Urinary bladder (tissue), 4 donors: ENCODE data around the gene EN2. TPM values are rescaled to one million over a fixed set of nuclear protein-coding genes. Genes with fewer than 3 reads are reported as not detected.
"Not testable (repeated sequence)": the region's sequence is repeated elsewhere in the genome, so short reads cannot be mapped to it uniquely, and the experiment has no call there.

Experiments
- DNase-seq: peaks from one replicate; pipeline ENCODE4 v3.0.0-alpha.2; 2015; ENCODE audit errors: extremely low spot score
- H3K27ac ChIP-seq: one replicate; pipeline ENCODE4 v1.5.1; 2013; ENCODE audit warnings: low read depth, mild to moderate bottlenecking, moderate library complexity
- H3K36me3 ChIP-seq: one replicate; pipeline ENCODE4 v1.6.1; 2013; ENCODE audit warnings: mild to moderate bottlenecking, moderate library complexity; ENCODE audit not compliant: insufficient read depth
- H3K4me1 ChIP-seq: one replicate; pipeline ENCODE4 v1.6.1; 2013; ENCODE audit warnings: mild to moderate bottlenecking, moderate library complexity; ENCODE audit not compliant: insufficient read depth
- H3K4me3 ChIP-seq: one replicate; pipeline ENCODE4 v1.5.1; 2013; ENCODE audit warnings: low read depth, low read length
- WGBS: extraction: QIAGEN DNeasy Blood & Tissue Kit; methylation state at CpG from one replicate; pipeline ENCODE4 v1.1.7; 2013; 5-methylcytosine and 5-hydroxymethylcytosine counted together
- polyA plus RNA-seq: library from polyadenylated mRNA; stranded (reverse); fragments of 200-250 nt; gene quantifications from one replicate; pipeline ENCODE4 v1.2.3, GENCODE V29; 2013
- total RNA-seq: library from RNA; depleted of rRNA; stranded (reverse); fragments of >200 nt; gene quantifications from one replicate; pipeline ENCODE4 v1.2.3, GENCODE V29; 2014
- donor health status: healthy with polysubstance abuse.
- donor health status: healthy.

Gene EN2
- total and polyA plus RNA-seq, 2 donors: 0.06 TPM; not detected in 1

DNA sequence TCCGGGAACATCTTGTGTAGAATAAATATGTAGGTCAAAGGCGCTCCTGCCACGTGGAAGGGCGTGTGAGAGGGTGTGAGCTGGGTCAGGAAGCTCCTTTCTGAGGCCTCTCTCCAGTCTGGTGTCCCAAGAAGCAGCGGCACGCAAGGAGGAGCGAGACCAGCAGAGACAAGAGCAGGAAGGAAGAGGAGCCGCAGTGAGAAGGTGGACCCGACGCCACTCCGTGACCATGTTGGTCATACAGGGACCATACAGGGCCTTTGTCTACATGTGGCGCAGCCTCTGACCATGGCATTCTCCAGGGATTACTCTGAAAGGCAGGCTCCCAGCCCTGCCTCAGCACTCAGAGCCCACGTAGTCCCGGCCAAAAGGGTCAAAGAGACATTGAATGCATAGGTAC lies 26.2 kb upstream of the EN2 start:
- Histone ChIP-seq H3K36me3 (no peaks in the 10 kb centered on the region), H3K4me1 (no peaks in the 10 kb centered on the region), H3K27ac (no peak overlapping the region), H3K4me3 (no peak overlapping the region)
- DNase-seq: no peak
- WGBS: 82% methylated on average over 14 of the region's 14 CpGs

DNA sequence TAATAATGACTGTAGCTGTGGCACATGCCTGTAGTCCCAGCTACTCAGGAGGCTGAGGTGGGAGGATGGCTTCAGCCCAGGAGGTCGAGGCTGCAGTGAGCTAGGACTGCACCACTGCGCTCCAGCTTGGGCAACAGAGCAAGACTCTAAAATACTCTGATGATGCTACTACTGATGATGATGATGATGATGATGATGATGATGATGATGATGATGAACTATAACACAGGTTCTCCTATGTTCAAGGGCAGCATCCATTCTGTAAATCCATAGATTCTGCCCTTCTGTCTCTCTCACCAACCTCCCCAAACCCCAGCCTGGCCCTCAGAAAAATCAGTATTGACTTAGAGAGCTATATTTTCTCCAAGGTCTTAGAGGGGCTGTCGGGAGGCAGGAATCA lies 22.8 kb upstream of the EN2 start:
- 75% methylated on average over 3 of the region's 3 CpGs for WGBS

DNA sequence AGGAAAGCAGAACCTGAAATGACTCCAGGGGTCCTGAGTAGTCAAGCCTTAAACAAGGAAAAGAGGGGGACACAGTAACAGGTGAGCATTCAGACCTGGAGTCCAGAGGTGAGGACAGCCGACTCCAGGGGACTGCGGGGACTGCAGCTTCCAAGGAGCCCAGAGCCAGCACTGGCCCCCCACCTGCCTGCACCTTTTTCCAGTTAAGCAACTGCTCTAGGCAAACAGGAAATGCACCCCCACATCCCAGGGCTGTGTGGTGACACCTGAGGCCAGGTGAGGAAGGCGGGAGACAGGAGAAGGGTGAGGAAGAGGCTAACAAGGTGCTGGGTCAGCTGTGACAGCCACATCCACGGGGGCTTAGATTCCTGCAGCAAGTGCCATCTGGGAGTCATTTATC lies 20.1 kb upstream of the EN2 start:
- Histone ChIP-seq H3K27ac (no peak overlapping the region), H3K36me3 (no peaks in the 10 kb centered on the region), H3K4me3 (no peak overlapping the region), H3K4me1 (no peaks in the 10 kb centered on the region)
- WGBS: 80% methylated on average over 4 of the region's 4 CpGs
- no peak for DNase-seq

More for the DNA sequence above, 22.8 kb upstream of the EN2 start:
- no peaks in the 10 kb centered on the region for H3K4me1 ChIP-seq
- no peak overlapping the region for H3K4me3 ChIP-seq
- H3K27ac ChIP-seq: no peak overlapping the region
- H3K36me3 ChIP-seq: no peaks in the 10 kb centered on the region
- DNase-seq: no peak

GRCh38 chr7:155438777-155439176 lies 19.2 kb upstream of the EN2 start:
- DNase-seq: no peak
- H3K4me3 ChIP-seq: no peak overlapping the region
- H3K4me1 ChIP-seq: no peaks in the 10 kb centered on the region
- H3K36me3 ChIP-seq: no peaks in the 10 kb centered on the region
- 33% methylated on average over 7 of the region's 7 CpGs for WGBS
- H3K27ac ChIP-seq: no peak overlapping the region

DNA sequence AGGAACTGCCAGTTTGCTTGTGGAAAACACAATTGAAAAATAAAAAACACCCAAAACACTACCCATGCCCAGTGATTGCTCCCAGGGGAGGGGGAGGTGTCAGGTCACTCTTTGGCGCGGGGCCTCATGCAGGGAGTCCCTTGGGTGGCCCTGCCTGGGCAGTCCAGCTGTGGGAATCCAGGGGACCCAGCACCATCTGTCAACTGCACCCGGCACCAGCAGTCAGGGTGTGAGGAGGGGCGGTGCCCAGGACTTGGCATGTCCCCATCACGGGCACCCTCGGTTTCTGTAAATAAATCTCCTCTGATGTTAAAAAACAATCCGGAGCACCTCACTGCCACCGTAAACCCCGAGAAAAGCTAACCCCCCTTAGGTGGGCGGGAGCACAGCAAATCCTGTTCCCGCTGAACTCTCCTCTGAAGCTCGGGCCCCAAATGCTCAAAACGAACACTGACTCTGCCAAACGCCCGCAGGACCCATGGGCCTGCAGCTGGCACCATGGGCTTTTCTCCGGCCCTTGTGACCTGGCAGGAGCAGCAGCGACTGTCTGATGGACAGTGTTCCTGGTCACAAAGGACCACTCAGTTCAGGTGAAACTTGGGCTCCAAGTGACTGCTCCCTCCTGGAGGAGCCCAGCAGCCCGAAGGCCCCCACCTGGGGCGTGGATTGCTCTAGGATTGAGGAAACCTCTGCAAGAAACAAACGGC lies 18.5 kb upstream of the EN2 start:
- no peaks in the 10 kb centered on the region for H3K4me1 ChIP-seq
- DNase-seq: no peak
- no peak overlapping the region for H3K4me3 ChIP-seq
- WGBS: 60% methylated on average over 20 of the region's 20 CpGs
- no peak overlapping the region for H3K27ac ChIP-seq
- no peaks in the 10 kb centered on the region for H3K36me3 ChIP-seq

- no peak overlapping the region for H3K27ac ChIP-seq
- no peaks in the 10 kb centered on the region for H3K4me1 ChIP-seq
- H3K4me3 ChIP-seq: no peak overlapping the region
- no peak for DNase-seq
- H3K36me3 ChIP-seq: no peaks in the 10 kb centered on the region
- WGBS: 56% methylated on average over 8 of the region's 8 CpGs
Observed at GRCh38 chr7:155440018-155440410, 17.9 kb upstream of the EN2 start.

- Histone ChIP-seq H3K27ac (no peak overlapping the region), H3K4me1 (no peaks in the 10 kb centered on the region), H3K4me3 (no peak overlapping the region), H3K36me3 (no peaks in the 10 kb centered on the region)
- no peak for DNase-seq
- 54% methylated on average over 6 of the region's 6 CpGs for WGBS
Observed at GRCh38 chr7:155441856-155442255, 16.1 kb upstream of the EN2 start.

GRCh38 chr7:155444746-155445145 lies 13.2 kb upstream of the EN2 start:
- DNase-seq: no peak
- WGBS: 83% methylated on average over 8 of the region's 8 CpGs
- Histone ChIP-seq H3K27ac (no peak overlapping the region), H3K36me3 (no peaks in the 10 kb centered on the region), H3K4me1 (peaks cover 3% of the 10 kb centered on the region), H3K4me3 (no peak overlapping the region)

- not testable (repeated sequence) for H3K27ac ChIP-seq, H3K4me3 ChIP-seq, H3K4me1 ChIP-seq, DNase-seq, H3K36me3 ChIP-seq
- 82% methylated on average over 9 of the region's 9 CpGs for WGBS
Observed at GRCh38 chr7:155445606-155446005, 12.3 kb upstream of the EN2 start.

GRCh38 chr7:155447603-155448002 lies 10.3 kb upstream of the EN2 start:
- Histone ChIP-seq H3K27ac (no peak overlapping the region), H3K4me1 (peaks cover 3% of the 10 kb centered on the region), H3K4me3 (no peak overlapping the region), H3K36me3 (no peaks in the 10 kb centered on the region)
- WGBS: 58% methylated on average over 2 of the region's 2 CpGs
- DNase-seq: no peak

- H3K27ac ChIP-seq: no peak overlapping the region
- H3K4me1 ChIP-seq: peaks cover 3% of the 10 kb centered on the region
- H3K4me3 ChIP-seq: no peak overlapping the region
- DNase-seq: no peak
- no peaks in the 10 kb centered on the region for H3K36me3 ChIP-seq
- WGBS: 1% methylated on average over 35 of the region's 35 CpGs
Observed at GRCh38 chr7:155448632-155449007, 9.3 kb upstream of the EN2 start.

DNA sequence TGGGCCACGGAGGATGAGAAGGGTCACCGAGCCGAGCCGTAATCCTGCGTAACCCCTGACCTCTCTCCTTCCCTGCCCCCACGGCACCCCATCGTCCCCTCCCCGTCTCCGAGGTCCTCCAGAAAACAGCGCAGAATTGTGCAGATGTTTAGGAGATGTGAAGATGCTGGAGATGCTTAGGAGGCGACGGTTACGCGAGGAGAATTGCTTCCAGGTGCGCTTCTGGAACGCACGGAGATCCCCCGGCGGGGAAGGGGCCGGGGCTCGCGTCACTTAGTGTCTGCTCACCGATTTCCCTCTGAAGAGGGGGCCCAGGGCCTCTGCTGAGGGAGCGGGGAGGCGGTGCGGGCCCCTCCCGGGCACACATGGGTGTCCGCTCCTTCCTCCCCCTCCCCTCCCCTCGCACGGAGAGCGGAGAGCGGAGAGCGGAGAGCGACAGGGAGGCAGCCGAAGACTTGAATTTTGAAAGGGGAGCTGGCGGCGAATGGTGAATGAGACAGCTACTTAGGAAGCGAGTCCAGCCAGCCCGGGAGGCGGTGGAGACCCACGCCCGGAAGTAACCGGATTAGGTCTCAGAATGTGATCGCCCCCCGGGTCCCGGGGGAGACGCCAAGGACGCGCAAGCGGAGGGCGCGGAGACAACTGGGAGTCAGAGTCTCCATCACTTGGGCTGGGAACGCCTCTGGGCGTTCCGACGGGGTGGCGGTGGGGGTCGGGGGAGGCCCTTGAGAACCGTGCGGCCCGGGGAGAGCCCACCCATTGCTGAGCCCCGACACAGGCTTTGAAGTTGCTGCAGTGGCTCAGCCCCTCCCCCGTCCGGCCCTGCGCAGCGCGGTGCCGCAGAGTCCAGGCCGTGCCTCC lies 8.7 kb upstream of the EN2 start:
- WGBS: 2% methylated on average over 69 of the region's 69 CpGs
- Histone ChIP-seq H3K4me3 (no peak overlapping the region), H3K27ac (no peak overlapping the region), H3K36me3 (no peaks in the 10 kb centered on the region), H3K4me1 (peaks cover 3% of the 10 kb centered on the region)
- DNase-seq: no peak

DNA sequence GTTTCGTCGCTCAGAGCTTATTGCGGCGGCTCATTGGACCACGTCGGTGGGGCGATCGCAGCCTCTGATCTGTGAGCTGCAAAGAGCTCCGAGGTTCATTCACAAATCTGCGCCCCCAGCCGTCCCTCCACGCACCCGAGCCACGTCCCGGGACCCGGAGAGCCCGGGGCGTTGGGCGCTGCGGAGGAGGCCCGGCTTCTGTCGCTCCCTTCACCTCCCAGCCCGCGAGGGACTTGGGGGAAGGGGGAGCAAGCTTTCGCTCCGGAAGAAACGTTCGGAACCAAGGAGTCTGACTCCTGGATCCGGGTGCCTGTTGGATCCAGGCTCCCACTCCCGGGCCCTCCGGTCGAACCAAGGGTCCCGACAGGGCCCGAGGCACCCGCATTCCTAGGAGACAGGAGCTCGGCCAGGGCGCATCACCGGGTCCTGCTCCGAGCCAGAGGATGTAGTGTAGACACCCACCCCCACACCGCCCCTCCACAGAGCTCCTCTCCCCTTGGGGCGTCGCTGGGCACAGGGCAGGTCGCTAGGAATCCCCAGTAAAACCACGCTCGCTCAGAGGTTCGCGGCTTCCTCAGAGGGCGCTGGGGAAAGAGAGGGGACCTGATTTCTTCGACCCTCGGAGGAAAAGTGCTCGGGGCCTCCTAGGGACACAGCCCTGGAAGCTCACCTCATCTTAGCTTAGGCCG lies 7.9 kb upstream of the EN2 start:
- Histone ChIP-seq H3K27ac (no peak overlapping the region), H3K36me3 (no peaks in the 10 kb centered on the region), H3K4me1 (peaks cover 3% of the 10 kb centered on the region), H3K4me3 (no peak overlapping the region)
- DNase-seq: no peak
- WGBS: 3% methylated on average over 52 of the region's 52 CpGs

DNA sequence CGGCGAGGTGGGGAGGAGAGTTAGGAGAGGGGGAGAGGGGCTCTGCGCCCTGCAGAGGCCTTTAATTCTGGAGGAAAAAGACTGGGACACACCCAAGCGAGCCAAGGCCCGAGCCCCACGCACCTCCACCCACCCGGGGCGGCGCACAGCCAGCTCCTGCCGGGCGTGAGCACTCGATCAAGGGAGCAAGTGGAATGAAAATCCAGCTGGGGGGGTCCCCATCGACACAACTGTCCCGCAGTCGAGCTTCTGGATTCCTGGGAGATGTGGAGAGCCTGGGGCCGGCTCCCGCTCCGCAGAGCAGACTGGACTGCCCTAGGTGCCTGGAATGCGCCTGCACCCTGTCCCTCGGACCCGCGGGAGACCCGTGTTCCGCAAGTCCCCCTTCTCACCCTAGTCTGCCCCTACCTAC lies 7.4 kb upstream of the EN2 start:
- H3K27ac ChIP-seq: no peak overlapping the region
- no peaks in the 10 kb centered on the region for H3K36me3 ChIP-seq
- H3K4me1 ChIP-seq: peaks cover 3% of the 10 kb centered on the region
- no peak for DNase-seq
- 1% methylated on average over 24 of the region's 24 CpGs for WGBS
- H3K4me3 ChIP-seq: no peak overlapping the region
